Transverse colon (tissue), 4 donors: ENCODE measurements around the gene LAMA2. TPM values are rescaled to one million over a fixed set of nuclear protein-coding genes. Genes with fewer than 3 reads are reported as not detected.

ENCODE experiments used
- DNase-seq: peaks from one replicate; pipeline ENCODE4 v3.0.0-alpha.2; 2019
- H3K27ac ChIP-seq, 4 donors: fragments of 200-600 bp; sonication (generic); 2 replicates each; pipeline ENCODE4 v1.5.1; 2016 to 2018; ENCODE audit warnings: inconsistent platforms in 4 of 4
- H3K27me3 ChIP-seq: fragments of 200-600 bp; sonication (generic); 2 replicates; pipeline ENCODE4 v1.5.1; 2017; ENCODE audit warnings: inconsistent platforms
- H3K36me3 ChIP-seq, 4 donors: fragments of 200-600 bp; sonication (generic); 2 replicates each; pipeline ENCODE4 v1.5.1; 2017 to 2019; ENCODE audit warnings: inconsistent platforms in 4 of 4
- H3K4me1 ChIP-seq, 4 donors: fragments of 200-600 bp; sonication (generic); 2 replicates each; pipeline ENCODE4 v1.5.1; 2017 to 2020; ENCODE audit warnings: inconsistent platforms in 4 of 4
- H3K4me3 ChIP-seq, 4 donors: fragments of 200-600 bp; sonication (generic); 1 replicate in 1 of 4; 2 replicates in 3 of 4; pipeline versions ENCODE4 v1.5.1 to v1.6.1; 2017 to 2019; ENCODE audit warnings: inconsistent platforms in 4 of 4
- H3K9me3 ChIP-seq, 2 donors: fragments of 200-600 bp; sonication (generic); 2 replicates each; pipeline ENCODE4 v1.5.1; 2017 to 2019; ENCODE audit warnings: inconsistent platforms in 2 of 2
- EP300 ChIP-seq: sonication (generic); formaldehyde crosslinking; IDR thresholded peaks from one replicate; pipeline ENCODE4 v1.6.1; 2017; ENCODE audit warnings: antibody characterized with exemption, low read depth
- POLR2A ChIP-seq: fragments of 450-650 bp; IDR thresholded peaks from one replicate; pipeline ENCODE4 v1.6.1; 2016; ENCODE audit warnings: antibody characterized with exemption, mild to moderate bottlenecking, moderate library complexity
- POLR2AphosphoS5 ChIP-seq, 3 donors: sonication (generic); formaldehyde crosslinking; IDR thresholded peaks; one replicate each; pipeline ENCODE4 v1.6.1; 2016; ENCODE audit warnings: antibody characterized with exemption in 3 of 3
- WGBS, 2 donors: methylation state at CpG; one replicate each; pipeline ENCODE4 v1.1.5; 2018; ENCODE audit warnings: low coverage in 1 of 2; 5-methylcytosine and 5-hydroxymethylcytosine counted together
- in situ Hi-C, 4 donors: fragments of 200-750 bp; cut with MboI; loops; one replicate each; pipeline versions ENCODE4 v1.15.0 to v1.15.1; 2017; ENCODE audit warnings: low sequenced_read_pairs in 3 of 4, low pct_ligation_motif_present in 1 of 4, low pct_unique_long_range_greater_than_20kb in 1 of 4
- intact Hi-C: fragments of 100-400 bp; cut with DNase I; formaldehyde crosslinking; loops from one replicate; pipeline ENCODE4 v1.15.1; 2023; ENCODE audit warnings: low total_unique reads
- total RNA-seq, 4 donors: library from RNA; depleted of rRNA; stranded (reverse); fragments of >200 nt; gene quantifications; one replicate each; pipeline ENCODE4 v1.1.0, GENCODE V29; 2016
- TF ChIP-seq, protein P1 (sequence below), 5 experiments: fragments of 200-600 bp in 3 of 5; fragments of 450-650 bp in 2 of 5; sonication (generic) in 3 of 5; IDR thresholded peaks; 1 replicate in 2 of 5; 2 replicates in 3 of 5; pipeline ENCODE4 v1.5.1; 2016 to 2017; ENCODE audit warnings: antibody characterized with exemption in 5 of 5, inconsistent platforms in 3 of 5, mild to moderate bottlenecking in 2 of 5, moderate library complexity in 1 of 5

Gene LAMA2
- total RNA-seq, 4 donors from 2014 or later: 12.3 to 43.0 (median 32.1) TPM

DNA sequence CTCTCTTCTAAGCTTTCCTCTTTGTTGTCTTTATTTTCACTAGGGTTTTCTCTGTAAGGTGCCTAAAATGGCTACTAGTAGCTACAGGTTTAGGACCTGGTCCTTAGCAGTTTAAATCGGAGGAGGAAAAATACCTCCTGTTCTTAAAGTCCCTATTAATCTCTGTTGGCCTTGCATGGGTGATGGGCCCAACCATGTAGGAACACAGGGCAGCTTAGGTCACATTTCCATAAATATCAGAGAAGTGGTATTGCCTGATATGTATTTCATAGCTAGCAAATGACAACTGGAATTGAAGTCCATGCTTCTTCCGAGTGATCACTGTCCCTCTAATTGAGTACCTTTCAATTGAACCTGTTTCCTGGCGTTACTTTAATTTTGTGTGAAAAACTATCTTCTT is 70.0 kb downstream of the LAMA2 start:
- H3K4me3 ChIP-seq: no peak overlapping the region
- intact Hi-C loops (no loop called here), in situ Hi-C loops (no loop called here)
- no peaks in the 10 kb centered on the region for H3K9me3 ChIP-seq
- WGBS, 2 donors: 84 to 100% methylated on average over 3 of the region's 3 CpGs
- H3K36me3 ChIP-seq: no peaks in the 10 kb centered on the region
- no peak for TF ChIP-seq POLR2A
- TF ChIP-seq, protein P1, sequence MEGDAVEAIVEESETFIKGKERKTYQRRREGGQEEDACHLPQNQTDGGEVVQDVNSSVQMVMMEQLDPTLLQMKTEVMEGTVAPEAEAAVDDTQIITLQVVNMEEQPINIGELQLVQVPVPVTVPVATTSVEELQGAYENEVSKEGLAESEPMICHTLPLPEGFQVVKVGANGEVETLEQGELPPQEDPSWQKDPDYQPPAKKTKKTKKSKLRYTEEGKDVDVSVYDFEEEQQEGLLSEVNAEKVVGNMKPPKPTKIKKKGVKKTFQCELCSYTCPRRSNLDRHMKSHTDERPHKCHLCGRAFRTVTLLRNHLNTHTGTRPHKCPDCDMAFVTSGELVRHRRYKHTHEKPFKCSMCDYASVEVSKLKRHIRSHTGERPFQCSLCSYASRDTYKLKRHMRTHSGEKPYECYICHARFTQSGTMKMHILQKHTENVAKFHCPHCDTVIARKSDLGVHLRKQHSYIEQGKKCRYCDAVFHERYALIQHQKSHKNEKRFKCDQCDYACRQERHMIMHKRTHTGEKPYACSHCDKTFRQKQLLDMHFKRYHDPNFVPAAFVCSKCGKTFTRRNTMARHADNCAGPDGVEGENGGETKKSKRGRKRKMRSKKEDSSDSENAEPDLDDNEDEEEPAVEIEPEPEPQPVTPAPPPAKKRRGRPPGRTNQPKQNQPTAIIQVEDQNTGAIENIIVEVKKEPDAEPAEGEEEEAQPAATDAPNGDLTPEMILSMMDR (IDR thresholded peaks at IDR 0.05): no peak
- TF ChIP-seq EP300: no peak
- TF ChIP-seq POLR2AphosphoS5 (IDR thresholded peaks at IDR 0.05): no peak
- H3K27ac ChIP-seq: no peak overlapping the region
- H3K4me1 ChIP-seq: no peaks in the 10 kb centered on the region
- no peak for DNase-seq
- H3K27me3 ChIP-seq: no peaks in the 10 kb centered on the region

DNA sequence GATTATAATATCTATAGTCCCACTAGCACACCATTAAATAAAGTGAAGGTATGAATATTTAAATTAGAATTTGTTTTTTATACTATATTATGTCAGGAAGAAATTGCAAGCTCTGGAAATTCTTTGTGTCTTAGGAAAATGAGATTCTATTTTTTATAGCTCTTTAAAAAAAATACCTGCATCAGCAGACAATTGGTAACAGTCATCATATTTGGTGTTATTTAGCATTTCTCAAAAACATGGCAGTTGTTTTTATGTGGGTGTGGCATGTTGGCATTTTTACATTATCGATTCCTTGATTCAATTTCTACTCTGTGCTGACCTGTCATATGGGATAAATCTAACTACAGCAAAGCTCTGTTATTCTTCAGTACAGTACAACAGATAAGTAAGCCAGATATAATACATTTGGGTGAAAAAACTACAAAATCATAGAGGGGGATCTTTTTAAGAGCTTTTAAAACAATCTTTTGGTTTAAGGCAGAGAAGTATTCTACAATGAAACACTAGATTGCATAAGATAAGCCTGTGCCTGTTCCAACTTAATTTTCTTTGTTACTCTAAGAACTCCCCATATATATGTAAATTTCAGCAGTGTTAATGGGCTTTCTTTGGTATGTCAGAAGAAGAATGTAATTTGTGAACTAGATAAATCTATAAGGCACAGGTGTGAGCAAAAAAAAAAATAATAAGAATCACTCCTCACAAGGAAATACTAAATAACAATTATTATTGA is 71.5 kb downstream of the LAMA2 start:
- Histone ChIP-seq H3K9me3 (no peaks in the 10 kb centered on the region), H3K4me3 (no peak overlapping the region), H3K4me1 (no peaks in the 10 kb centered on the region), H3K27me3 (no peaks in the 10 kb centered on the region), H3K36me3 (no peaks in the 10 kb centered on the region), H3K27ac (no peak overlapping the region)
- intact Hi-C loops (no loop called here), in situ Hi-C loops (no loop called here)
- 83 to 89% methylated on average over 1 of the region's 1 CpG for whole genome bisulfite sequencing, 2 donors
- no peak for DNase-seq
- no peak for TF ChIP-seq EP300
- TF ChIP-seq, protein P1 (IDR thresholded peaks at IDR 0.05): no peak
- no peak for TF ChIP-seq POLR2AphosphoS5 (IDR thresholded peaks at IDR 0.05)
- no peak for TF ChIP-seq POLR2A

DNA sequence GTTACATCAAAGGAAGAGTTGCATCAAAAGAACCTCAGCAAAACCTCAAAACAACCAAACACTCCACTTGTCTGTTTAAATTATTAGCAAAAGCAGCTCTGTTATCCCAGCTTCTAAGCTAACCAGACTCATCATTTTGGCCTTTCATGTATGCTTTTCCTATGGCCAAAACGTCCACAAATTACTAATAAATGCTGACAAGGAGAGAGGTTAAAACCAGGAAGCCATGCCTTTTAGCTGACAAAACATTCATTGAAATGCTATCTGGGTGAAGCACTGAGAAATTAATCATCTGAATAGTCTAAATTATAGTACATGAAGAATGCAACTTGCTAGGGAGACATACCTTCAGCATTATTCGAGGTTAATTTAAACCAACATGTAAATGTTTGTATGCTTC is 80.6 kb downstream of the LAMA2 start:
- no peak overlapping the region for H3K4me3 ChIP-seq
- H3K27me3 ChIP-seq: no peaks in the 10 kb centered on the region
- WGBS, 2 donors: 38 to 42% methylated on average over 2 of the region's 2 CpGs
- H3K36me3 ChIP-seq: no peaks in the 10 kb centered on the region
- H3K4me1 ChIP-seq: no peaks in the 10 kb centered on the region
- no peaks in the 10 kb centered on the region for H3K9me3 ChIP-seq
- intact Hi-C loops: no loop called here
- in situ Hi-C loops: no loop called here
- no peak for DNase-seq
- no peak for TF ChIP-seq EP300
- no peak for TF ChIP-seq POLR2A
- TF ChIP-seq POLR2AphosphoS5 (IDR thresholded peaks at IDR 0.05): no peak
- TF ChIP-seq, protein P1 (IDR thresholded peaks at IDR 0.05): no peak
- no peak overlapping the region for H3K27ac ChIP-seq

DNA sequence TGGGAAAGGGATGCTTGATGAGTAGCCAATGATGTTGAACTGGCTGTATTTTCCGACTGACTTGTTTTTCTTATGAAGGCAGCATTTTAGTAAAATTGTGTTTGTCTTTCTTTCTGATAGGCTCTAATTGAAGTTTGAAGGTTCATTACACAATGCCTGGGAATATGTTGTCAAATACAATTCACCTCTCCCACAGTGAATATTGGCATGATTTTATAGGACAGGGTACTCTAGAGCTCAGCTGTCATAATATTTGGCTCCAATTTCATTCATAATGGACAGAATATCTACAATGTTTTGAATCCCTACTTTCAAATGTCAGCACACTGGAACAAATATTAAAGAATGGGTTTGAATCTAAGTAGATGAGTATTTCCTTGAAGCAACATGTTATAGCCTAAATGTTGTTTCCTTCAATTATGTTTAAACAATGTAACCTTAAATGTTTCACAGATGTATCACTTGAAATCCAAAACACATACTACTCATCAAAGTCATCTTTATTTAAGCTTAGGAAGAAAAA is 81.4 kb downstream of the LAMA2 start:
- no peaks in the 10 kb centered on the region for H3K27me3 ChIP-seq
- TF ChIP-seq EP300 (no peak), POLR2AphosphoS5 (IDR thresholded peaks at IDR 0.05) (no peak), POLR2A (no peak)
- TF ChIP-seq, protein P1 (IDR thresholded peaks at IDR 0.05): no peak
- no peak overlapping the region for H3K4me3 ChIP-seq
- H3K9me3 ChIP-seq: no peaks in the 10 kb centered on the region
- no peaks in the 10 kb centered on the region for H3K36me3 ChIP-seq
- intact Hi-C loops: no loop called here
- WGBS, 2 donors: 77 to 86% methylated on average over 1 of the region's 1 CpG
- in situ Hi-C loops: no loop called here
- no peaks in the 10 kb centered on the region for H3K4me1 ChIP-seq
- no peak for DNase-seq
- no peak overlapping the region for H3K27ac ChIP-seq
